NCI-H2196 (cell line): ENCODE results near the gene ZNF490.

Source experiments
- DNase-seq: peaks from one replicate; lab custom pipeline; 2025; ENCODE audit not compliant: unreplicated experiment; lab: John Stamatoyannopoulos, UW

ZNF490 gene

DNA sequence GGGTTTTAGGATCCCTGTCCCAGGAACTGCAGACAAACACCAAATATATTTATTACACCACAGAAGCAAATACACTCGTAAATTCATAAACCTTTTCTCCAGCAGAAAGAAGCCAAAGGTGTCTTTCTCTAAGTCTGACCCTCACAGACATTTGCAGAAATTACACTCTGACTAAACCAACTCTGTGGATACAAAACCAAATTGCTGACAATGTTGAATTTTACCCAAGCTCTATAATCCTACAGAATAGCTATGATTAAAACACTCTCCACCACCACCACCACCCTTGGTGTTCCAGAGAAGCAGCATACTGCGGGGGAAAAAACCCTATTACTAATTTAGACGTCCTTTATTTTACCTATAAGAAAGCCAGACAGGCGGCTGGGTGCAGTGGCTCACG, 64.5 kb downstream of the ZNF490 start:
- DNase-seq, result no peak

DNA sequence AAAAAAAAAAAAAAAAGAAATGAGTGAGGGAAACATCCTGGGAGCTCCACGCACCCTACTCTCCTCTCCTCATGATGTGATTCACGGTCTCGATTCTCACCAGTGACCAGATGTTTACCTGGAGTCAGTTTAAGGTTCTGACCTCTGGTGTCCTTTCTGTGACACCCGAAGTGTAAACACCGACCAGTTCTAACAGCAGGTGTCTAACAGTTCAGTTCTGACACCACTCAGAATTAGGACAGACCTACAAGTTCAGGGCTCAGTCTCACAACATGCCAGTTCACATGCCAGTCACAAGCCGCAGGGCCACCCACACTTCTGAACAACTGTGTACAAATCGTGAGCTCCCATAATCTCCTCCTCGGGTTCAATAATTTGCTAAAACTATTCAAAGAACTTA, 65.3 kb downstream of the ZNF490 start:
- DNase-seq, result no peak

DNA sequence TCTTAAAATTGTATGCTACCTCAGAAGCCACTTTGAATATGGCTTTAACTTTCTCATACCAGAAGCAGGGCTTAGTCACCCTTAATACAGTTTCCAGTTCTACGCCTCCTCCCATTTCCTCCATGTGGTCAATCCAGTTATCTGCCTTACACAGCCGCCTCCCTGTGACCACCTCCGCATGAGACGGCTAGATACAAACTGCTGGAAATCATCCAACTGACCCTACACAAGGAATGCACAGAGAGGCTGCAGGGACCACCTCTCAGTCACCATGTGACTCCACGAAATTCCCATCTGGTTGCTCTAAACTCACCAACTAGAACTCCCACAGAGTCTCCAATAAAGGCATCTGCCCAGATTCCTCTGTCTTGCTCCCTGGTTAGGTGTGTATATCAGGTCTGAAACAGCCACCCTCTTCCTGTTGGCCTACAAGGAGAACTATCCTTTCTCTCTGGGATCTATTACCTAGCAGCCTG, 66.2 kb downstream of the ZNF490 start:
- DNase-seq, result no peak

DNA sequence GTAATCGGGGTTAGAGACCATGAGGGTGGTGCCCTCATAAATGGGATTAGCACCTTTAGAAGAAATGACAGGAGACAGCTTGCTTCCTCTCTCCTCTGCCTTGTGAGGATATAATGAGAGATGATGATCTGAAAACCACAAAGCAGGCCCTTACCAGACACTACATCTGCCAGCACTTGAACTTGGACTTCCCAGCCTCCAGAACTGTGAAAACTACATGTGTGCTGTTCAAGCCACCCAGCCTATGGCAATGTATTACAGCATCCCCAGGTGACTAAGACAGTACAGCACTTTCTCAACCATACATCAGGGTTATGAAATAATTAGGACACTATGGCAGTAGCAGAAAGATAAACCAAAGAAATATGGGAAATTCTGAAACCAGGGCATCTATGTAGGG, 66.8 kb downstream of the ZNF490 start:
- DNase-seq, result no peak
